ENCODE measurements around the gene SLC16A9. TPM values are rescaled to one million over a fixed set of nuclear protein-coding genes. Genes with fewer than 3 reads are reported as not detected.

Gene SLC16A9
- total and polyA plus RNA-seq, 8 donors, result 0.32 to 7.4 (median 1.5) TPM

DNA sequence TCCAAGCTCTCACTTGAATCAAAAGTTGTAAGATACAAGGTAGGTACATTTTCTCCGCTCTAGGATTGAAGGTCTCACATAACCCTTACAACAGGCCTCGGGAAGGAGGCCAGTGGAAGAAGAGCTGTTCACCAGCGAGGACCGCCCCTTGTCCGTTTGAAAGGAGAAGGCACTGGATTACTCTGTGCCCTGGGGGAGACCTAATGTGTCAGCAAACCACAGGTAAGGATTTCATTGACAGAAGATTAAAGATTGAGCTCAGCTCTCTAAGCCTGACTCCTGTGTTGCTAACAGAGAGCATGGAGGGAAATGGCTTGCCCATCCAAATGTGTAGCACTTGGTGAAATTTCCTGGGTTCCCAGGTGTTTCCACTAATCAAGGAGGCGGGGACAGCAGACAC, 81.2 kb downstream of the SLC16A9 start:
- FAIRE-seq (no peak), DNase-seq (no peak), ATAC-seq (no peak)
- Histone ChIP-seq H3K36me3 (no peaks in the 10 kb centered on the region), H3K27ac (no peak overlapping the region), H3K4me3 (no peak overlapping the region), H3K27me3 (no peaks in the 10 kb centered on the region), H3K9me3 (no peaks in the 10 kb centered on the region), H3K4me1 (peaks cover 0 to 3% (median 0%) of the 10 kb centered on the region in 3 donors)
- TF ChIP-seq, protein P1, sequence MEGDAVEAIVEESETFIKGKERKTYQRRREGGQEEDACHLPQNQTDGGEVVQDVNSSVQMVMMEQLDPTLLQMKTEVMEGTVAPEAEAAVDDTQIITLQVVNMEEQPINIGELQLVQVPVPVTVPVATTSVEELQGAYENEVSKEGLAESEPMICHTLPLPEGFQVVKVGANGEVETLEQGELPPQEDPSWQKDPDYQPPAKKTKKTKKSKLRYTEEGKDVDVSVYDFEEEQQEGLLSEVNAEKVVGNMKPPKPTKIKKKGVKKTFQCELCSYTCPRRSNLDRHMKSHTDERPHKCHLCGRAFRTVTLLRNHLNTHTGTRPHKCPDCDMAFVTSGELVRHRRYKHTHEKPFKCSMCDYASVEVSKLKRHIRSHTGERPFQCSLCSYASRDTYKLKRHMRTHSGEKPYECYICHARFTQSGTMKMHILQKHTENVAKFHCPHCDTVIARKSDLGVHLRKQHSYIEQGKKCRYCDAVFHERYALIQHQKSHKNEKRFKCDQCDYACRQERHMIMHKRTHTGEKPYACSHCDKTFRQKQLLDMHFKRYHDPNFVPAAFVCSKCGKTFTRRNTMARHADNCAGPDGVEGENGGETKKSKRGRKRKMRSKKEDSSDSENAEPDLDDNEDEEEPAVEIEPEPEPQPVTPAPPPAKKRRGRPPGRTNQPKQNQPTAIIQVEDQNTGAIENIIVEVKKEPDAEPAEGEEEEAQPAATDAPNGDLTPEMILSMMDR (IDR thresholded peaks at IDR 0.05), result no peak
- intact Hi-C loops (cut with DNase I), result loop anchor here in 2 of 3 donors (5.0 to 10.0 kb wide), 3 partner anchors 189 to 419 kb away; no protein-coding TSS in a partner anchor
- WGBS, 2 donors, result 71 to 72% methylated on average over 6 of the region's 6 CpGs

DNA sequence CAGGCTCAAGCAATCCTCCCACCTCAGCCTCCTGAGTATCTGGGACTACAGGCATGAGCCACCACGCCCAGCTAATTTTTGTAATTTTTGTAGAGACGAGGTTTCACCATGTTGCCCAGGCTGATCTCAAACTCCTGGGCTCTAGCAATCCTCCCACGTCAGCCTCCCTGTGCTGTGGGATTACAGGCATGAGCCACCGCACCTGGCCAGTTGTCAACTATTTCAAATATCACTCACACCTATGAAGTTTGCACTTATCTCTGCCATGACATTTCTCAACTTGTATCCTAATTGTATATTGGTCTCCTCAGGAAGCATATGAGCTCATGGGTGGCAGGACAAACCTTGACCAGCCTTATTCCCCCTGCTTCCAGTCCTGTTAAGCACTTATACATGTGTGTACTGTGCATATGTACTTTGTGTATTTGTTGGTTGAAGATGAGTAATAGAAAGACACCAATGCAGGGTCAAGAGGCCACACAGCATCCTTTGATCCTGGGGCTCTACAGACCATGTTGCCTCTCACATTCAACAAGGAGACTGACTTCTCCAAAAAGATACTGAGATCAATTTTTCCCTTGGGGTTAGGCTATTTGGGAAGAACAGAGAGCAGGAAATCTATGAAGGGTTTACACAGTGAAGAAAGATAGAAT, 82.2 kb downstream of the SLC16A9 start:
- DNase-seq (no peak), ATAC-seq (no peak), FAIRE-seq (no peak)
- Histone ChIP-seq H3K36me3 (no peaks in the 10 kb centered on the region), H3K9me3 (no peaks in the 10 kb centered on the region), H3K4me3 (no peak overlapping the region), H3K4me1 (peaks cover 0 to 3% (median 0%) of the 10 kb centered on the region in 3 donors), H3K27ac (no peak overlapping the region), H3K27me3 (no peaks in the 10 kb centered on the region)
- WGBS, 2 donors, result 69 to 78% methylated on average over 4 of the region's 4 CpGs
- intact Hi-C loops (cut with DNase I), result loop anchor here in 2 of 3 donors (5.0 to 10.0 kb wide), 3 partner anchors 190 to 420 kb away; no protein-coding TSS in a partner anchor
- TF ChIP-seq, protein P1 (IDR thresholded peaks at IDR 0.05), result no peak

DNA sequence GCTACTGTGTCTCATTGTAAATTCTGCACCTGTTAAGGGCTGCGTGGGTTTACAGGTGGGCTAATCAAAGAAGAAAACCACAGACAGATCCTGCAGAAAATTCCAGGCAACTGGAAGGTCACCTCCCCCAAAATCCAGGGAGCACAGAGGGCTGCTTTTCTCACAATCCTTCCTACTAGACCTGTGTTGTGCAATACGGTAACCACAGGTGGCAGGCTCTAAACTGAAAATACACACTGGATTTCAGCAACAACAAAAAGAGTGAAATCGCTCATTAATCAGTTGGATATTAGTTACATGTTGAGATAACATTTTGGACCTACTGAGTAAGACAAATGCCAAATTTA, 83.2 kb downstream of the SLC16A9 start:
- intact Hi-C loops (cut with DNase I), result loop anchor here in 2 of 3 donors (5.0 to 10.0 kb wide), 3 partner anchors 191 to 421 kb away; no protein-coding TSS in a partner anchor
- TF ChIP-seq, protein P1 (IDR thresholded peaks at IDR 0.05), result no peak
- H3K27me3 ChIP-seq, result no peaks in the 10 kb centered on the region
- no peak overlapping the region for H3K4me3 ChIP-seq
- no peak for FAIRE-seq
- H3K27ac ChIP-seq, result no peak overlapping the region
- no peak for DNase-seq
- peak in 3 of 4 donors; percentile 53 to 56 (median 55) for ATAC-seq
- H3K4me1 ChIP-seq, result peaks cover 0 to 3% (median 0%) of the 10 kb centered on the region in 3 donors
- H3K36me3 ChIP-seq, result no peaks in the 10 kb centered on the region
- 43 to 47% methylated on average over 3 of the region's 3 CpGs for WGBS, 2 donors
- no peaks in the 10 kb centered on the region for H3K9me3 ChIP-seq

DNA sequence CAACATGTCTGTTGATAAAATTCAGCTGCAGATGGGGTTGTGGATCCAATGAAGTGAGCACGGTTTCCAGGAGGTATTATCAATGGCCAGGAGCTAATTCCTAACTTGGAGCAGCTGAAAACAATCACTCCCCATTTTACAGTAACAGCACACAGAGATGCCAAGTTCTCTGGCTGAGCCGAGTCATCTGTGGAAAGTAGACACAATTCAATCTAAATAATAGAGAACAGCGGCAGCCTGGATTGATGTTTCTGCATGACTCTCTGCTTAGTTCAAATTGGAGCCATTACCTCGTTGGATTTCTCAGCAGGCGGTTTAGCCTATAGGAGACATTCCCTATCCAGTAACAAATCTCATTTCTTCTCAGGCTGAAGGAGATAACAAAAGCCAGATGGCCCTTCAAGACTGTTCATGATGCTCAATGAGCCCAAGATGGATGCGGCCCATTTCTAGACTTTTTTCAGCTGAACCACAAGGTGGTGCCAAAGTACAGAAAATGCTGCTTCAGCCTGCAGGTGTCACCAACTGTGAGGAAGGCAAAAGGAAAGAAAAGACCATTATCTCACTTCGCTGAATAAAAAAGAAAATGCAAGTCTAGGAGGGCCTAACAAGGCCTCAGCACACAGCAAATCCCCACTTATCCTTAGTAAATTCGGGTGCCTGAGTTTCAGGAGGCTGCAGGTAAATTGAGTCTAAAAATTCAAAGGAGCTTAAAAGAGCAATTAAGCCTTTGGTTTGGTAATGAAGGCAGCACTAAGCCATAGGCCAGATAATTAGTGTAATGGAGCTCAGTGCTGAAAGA, 83.7 kb downstream of the SLC16A9 start:
- Histone ChIP-seq H3K9me3 (no peaks in the 10 kb centered on the region), H3K27ac (no peak overlapping the region), H3K27me3 (no peaks in the 10 kb centered on the region), H3K4me1 (peaks cover 0 to 3% (median 0%) of the 10 kb centered on the region in 3 donors), H3K4me3 (no peak overlapping the region), H3K36me3 (no peaks in the 10 kb centered on the region)
- ATAC-seq (peak; percentile 82 to 93 (median 91)), DNase-seq (peak in 3 of 6 donors; percentile 32 to 55 (median 33)), FAIRE-seq (peak; percentile 75)
- TF ChIP-seq, protein P1 (IDR thresholded peaks at IDR 0.05), result peak; percentile 44 to 72 (median 59)
- intact Hi-C loops (cut with DNase I), result loop anchor here in 2 of 3 donors (5.0 to 10.0 kb wide), 3 partner anchors 191 to 421 kb away; no protein-coding TSS in a partner anchor
- 23% methylated on average over 8 of the region's 8 CpGs for WGBS, 2 donors

Measured in pancreas (tissue), 10 donors.